SK-N-SH treated with all-trans-retinoic acid at 6 μM for 48 hours (cell line): ENCODE data around the gene PADI2.

ENCODE experiments used
- ARNTL ChIP-seq: fragments of 450-650 bp; formaldehyde crosslinking; IDR thresholded peaks from 2 replicates; pipeline ENCODE4 v1.5.0; 2020; ENCODE audit warnings: low read depth, mild to moderate bottlenecking, moderate library complexity, borderline replicate concordance
- CSDC2 ChIP-seq: fragments of 250-450 bp; sonication (Bioruptor Pico); IDR thresholded peaks from 2 replicates; pipeline ENCODE4 v1.5.0; 2020; ENCODE audit warnings: mild to moderate bottlenecking, moderate library complexity
- ESRRG ChIP-seq: fragments of 250-450 bp; sonication (Bioruptor Pico); IDR thresholded peaks from 2 replicates; pipeline ENCODE4 v1.6.1; 2021; ENCODE audit warnings: mild to moderate bottlenecking
- SNAI2 ChIP-seq: fragments of 250-450 bp; sonication (Bioruptor Pico); IDR thresholded peaks from 2 replicates; pipeline ENCODE4 v1.5.0; 2020; ENCODE audit warnings: mild to moderate bottlenecking, moderate library complexity
- TCF4 ChIP-seq: fragments of 250-450 bp; sonication (Bioruptor Pico); IDR thresholded peaks from 2 replicates; pipeline ENCODE4 v1.8.0; 2021; ENCODE audit warnings: mild to moderate bottlenecking, moderate library complexity, borderline replicate concordance
- TOX ChIP-seq: fragments of 250-450 bp; sonication (Bioruptor Pico); IDR thresholded peaks from 2 replicates; pipeline ENCODE4 v1.8.0; 2021; ENCODE audit warnings: mild to moderate bottlenecking, moderate library complexity, borderline replicate concordance
- ZFP3 ChIP-seq: fragments of 250-450 bp; sonication (Bioruptor Pico); IDR thresholded peaks from 2 replicates; pipeline ENCODE4 v1.5.0; 2020; ENCODE audit warnings: mild to moderate bottlenecking, moderate library complexity
- ZFP30 ChIP-seq: fragments of 450-650 bp; formaldehyde crosslinking; IDR thresholded peaks from 2 replicates; pipeline ENCODE4 v1.5.0; 2022; ENCODE audit warnings: mild to moderate bottlenecking, moderate library complexity
- ZNF565 ChIP-seq: fragments of 450-650 bp; formaldehyde crosslinking; conservative IDR thresholded peaks from 2 replicates; pipeline ENCODE4 v1.5.0; 2020; ENCODE audit warnings: low read depth, mild to moderate bottlenecking, moderate library complexity
- ZNF70 ChIP-seq: fragments of 450-650 bp; formaldehyde crosslinking; IDR thresholded peaks from 2 replicates; pipeline ENCODE4 v1.5.0; 2020; ENCODE audit warnings: mild to moderate bottlenecking, moderate library complexity
- ZNF8 ChIP-seq: fragments of 450-650 bp; formaldehyde crosslinking; IDR thresholded peaks from 2 replicates; pipeline ENCODE4 v1.5.0; 2020; ENCODE audit warnings: mild to moderate bottlenecking, moderate library complexity
- TF ChIP-seq, protein P1 (sequence below): fragments of 250-450 bp; sonication (Bioruptor Pico); IDR thresholded peaks from 2 replicates; pipeline ENCODE4 v1.5.0; 2020; ENCODE audit warnings: mild to moderate bottlenecking, moderate library complexity
- TF ChIP-seq, protein P2 (sequence below): fragments of 250-450 bp; sonication (Bioruptor Pico); IDR thresholded peaks from 2 replicates; pipeline ENCODE4 v1.8.0; 2020; ENCODE audit warnings: mild to moderate bottlenecking, moderate library complexity, borderline replicate concordance
- TF ChIP-seq, protein P3 (sequence below): fragments of 250-450 bp; sonication (Bioruptor Pico); IDR thresholded peaks from 2 replicates; pipeline ENCODE4 v1.5.1; 2020; ENCODE audit warnings: low read depth, mild to moderate bottlenecking, moderate library complexity

DNA sequence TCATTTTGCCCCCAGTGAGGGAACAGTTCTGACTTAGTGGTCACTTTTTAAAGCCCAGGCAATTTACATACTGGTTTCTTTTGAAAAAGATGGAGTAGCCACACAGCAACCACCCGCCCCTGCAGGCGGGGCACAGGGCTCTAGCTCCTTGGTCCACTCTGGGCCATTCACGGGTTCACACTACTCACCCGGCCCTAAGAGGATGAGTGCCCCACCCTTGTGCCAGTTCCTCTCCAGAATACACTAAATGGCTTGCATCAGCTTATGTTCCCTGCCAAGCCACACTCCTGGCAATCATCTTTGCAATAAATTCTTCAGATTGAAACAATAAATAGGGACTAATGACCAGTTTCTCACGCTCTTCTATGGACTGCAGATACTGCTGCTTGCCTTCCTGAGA is 91.8 kb downstream of the PADI2 start:
- TF ChIP-seq, protein P1, sequence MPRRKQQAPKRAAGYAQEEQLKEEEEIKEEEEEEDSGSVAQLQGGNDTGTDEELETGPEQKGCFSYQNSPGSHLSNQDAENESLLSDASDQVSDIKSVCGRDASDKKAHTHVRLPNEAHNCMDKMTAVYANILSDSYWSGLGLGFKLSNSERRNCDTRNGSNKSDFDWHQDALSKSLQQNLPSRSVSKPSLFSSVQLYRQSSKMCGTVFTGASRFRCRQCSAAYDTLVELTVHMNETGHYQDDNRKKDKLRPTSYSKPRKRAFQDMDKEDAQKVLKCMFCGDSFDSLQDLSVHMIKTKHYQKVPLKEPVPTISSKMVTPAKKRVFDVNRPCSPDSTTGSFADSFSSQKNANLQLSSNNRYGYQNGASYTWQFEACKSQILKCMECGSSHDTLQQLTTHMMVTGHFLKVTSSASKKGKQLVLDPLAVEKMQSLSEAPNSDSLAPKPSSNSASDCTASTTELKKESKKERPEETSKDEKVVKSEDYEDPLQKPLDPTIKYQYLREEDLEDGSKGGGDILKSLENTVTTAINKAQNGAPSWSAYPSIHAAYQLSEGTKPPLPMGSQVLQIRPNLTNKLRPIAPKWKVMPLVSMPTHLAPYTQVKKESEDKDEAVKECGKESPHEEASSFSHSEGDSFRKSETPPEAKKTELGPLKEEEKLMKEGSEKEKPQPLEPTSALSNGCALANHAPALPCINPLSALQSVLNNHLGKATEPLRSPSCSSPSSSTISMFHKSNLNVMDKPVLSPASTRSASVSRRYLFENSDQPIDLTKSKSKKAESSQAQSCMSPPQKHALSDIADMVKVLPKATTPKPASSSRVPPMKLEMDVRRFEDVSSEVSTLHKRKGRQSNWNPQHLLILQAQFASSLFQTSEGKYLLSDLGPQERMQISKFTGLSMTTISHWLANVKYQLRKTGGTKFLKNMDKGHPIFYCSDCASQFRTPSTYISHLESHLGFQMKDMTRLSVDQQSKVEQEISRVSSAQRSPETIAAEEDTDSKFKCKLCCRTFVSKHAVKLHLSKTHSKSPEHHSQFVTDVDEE (CRISPR knock-in tag), result no peak
- TF ChIP-seq CSDC2 (CRISPR knock-in tag), result no peak
- no peak for TF ChIP-seq SNAI2
- TF ChIP-seq ZNF565 (CRISPR knock-in tag), result no peak
- no peak for TF ChIP-seq ESRRG (CRISPR knock-in tag)
- TF ChIP-seq, protein P2, sequence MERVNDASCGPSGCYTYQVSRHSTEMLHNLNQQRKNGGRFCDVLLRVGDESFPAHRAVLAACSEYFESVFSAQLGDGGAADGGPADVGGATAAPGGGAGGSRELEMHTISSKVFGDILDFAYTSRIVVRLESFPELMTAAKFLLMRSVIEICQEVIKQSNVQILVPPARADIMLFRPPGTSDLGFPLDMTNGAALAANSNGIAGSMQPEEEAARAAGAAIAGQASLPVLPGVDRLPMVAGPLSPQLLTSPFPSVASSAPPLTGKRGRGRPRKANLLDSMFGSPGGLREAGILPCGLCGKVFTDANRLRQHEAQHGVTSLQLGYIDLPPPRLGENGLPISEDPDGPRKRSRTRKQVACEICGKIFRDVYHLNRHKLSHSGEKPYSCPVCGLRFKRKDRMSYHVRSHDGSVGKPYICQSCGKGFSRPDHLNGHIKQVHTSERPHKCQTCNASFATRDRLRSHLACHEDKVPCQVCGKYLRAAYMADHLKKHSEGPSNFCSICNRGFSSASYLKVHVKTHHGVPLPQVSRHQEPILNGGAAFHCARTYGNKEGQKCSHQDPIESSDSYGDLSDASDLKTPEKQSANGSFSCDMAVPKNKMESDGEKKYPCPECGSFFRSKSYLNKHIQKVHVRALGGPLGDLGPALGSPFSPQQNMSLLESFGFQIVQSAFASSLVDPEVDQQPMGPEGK, result no peak
- TF ChIP-seq ARNTL (CRISPR knock-in tag), result no peak
- TF ChIP-seq ZFP3 (CRISPR knock-in tag), result no peak
- TF ChIP-seq, protein P3, sequence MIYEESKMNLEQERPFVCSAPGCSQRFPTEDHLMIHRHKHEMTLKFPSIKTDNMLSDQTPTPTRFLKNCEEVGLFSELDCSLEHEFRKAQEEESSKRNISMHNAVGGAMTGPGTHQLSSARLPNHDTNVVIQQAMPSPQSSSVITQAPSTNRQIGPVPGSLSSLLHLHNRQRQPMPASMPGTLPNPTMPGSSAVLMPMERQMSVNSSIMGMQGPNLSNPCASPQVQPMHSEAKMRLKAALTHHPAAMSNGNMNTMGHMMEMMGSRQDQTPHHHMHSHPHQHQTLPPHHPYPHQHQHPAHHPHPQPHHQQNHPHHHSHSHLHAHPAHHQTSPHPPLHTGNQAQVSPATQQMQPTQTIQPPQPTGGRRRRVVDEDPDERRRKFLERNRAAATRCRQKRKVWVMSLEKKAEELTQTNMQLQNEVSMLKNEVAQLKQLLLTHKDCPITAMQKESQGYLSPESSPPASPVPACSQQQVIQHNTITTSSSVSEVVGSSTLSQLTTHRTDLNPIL (CRISPR knock-in tag), result no peak
- TF ChIP-seq ZNF8 (CRISPR knock-in tag), result no peak
- no peak for TF ChIP-seq TOX (CRISPR knock-in tag)
- TF ChIP-seq ZNF70 (CRISPR knock-in tag), result no peak
- TF ChIP-seq ZFP30, result no peak
- TF ChIP-seq TCF4 (CRISPR knock-in tag), result no peak
